ENCODE data around the gene UBQLN1.

GRCh38 chr9:83744206-83744605, 36.4 kb upstream of the UBQLN1 start:
- TF ChIP-seq TAF1 (IDR thresholded peaks at IDR 0.05; ENCODE audit: borderline replicate concordance, low read depth, low read length) (no peak), POLR2A (IDR thresholded peaks at IDR 0.05; ENCODE audit: low read depth, low read length) (no peak), POLR2AphosphoS5 (IDR thresholded peaks at IDR 0.05; ENCODE audit: low read depth, low read length) (no peak)
